Coronary artery (tissue), 2 donors: ENCODE measurements around the gene SLC16A13.
"Not testable (repeated sequence)": the region's sequence is repeated elsewhere in the genome, so short reads cannot be mapped to it uniquely, and the experiment has no call there.

Experiments
- DNase-seq: peaks from one replicate; pipeline ENCODE4 v3.0.0-alpha.2; 2017; ENCODE audit warnings: low spot score
- H3K27ac ChIP-seq, 2 donors: fragments of 200-600 bp; sonication (generic); one replicate each; pipeline ENCODE4 v1.5.1; 2016 to 2019
- H3K4me3 ChIP-seq: fragments of 200-600 bp; sonication (generic); 2 replicates; pipeline ENCODE4 v1.5.1; 2016; ENCODE audit warnings: mild to moderate bottlenecking, moderate library complexity
- TF ChIP-seq, protein P1 (sequence below): fragments of 200-600 bp; sonication (generic); IDR thresholded peaks from one replicate; pipeline ENCODE4 v1.5.1; 2019; ENCODE audit warnings: antibody characterized with exemption

Gene SLC16A13

DNA sequence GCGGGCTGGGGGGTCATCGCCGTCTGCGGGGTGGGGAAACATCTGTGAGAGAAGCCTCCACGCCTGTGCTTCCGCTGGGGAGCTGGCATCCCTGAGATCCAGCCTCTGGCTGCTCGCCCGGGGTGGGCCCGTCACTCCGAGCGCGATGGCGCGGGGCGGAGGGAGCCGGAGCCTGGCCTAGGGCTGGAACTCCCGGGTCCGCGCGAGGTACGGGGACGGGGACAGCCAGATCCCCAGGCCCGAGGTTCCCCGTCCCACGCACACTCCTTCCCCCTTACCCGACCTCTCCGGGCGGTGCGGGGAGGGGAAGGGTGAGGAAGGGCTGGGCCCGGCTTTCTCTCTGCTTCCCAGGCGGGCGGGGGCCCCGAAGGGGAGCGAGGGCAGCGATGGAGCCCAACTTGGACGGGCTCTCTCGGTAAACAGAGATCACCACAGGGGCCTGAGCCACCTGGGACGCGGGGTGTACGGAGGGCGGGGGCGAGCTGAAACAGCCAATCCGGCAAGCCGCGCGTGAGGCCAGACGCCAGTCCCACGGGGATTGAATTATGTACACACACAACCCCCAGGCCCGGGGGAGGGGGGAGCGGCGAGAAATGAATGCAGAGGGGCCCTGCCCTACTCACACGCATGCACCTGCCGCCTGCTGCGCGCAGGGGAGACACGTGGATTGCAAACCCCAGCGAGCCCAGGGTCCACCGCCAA is 7.8 kb downstream of the SLC16A13 start, which contains the start of gene SLC16A11:
SLC16A11 (minus strand) TSS at position 596 of the 702 bp plus-strand sequence; CDS start at position 17, 579 bp downstream.
- peak within 1 kb of the TSS; percentile 72 for H3K4me3 ChIP-seq
- no peak for DNase-seq
- TF ChIP-seq, protein P1, sequence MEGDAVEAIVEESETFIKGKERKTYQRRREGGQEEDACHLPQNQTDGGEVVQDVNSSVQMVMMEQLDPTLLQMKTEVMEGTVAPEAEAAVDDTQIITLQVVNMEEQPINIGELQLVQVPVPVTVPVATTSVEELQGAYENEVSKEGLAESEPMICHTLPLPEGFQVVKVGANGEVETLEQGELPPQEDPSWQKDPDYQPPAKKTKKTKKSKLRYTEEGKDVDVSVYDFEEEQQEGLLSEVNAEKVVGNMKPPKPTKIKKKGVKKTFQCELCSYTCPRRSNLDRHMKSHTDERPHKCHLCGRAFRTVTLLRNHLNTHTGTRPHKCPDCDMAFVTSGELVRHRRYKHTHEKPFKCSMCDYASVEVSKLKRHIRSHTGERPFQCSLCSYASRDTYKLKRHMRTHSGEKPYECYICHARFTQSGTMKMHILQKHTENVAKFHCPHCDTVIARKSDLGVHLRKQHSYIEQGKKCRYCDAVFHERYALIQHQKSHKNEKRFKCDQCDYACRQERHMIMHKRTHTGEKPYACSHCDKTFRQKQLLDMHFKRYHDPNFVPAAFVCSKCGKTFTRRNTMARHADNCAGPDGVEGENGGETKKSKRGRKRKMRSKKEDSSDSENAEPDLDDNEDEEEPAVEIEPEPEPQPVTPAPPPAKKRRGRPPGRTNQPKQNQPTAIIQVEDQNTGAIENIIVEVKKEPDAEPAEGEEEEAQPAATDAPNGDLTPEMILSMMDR = no peak
- H3K27ac ChIP-seq = peak within 1 kb of the TSS in 1 of 2 donors; percentile 5

DNA sequence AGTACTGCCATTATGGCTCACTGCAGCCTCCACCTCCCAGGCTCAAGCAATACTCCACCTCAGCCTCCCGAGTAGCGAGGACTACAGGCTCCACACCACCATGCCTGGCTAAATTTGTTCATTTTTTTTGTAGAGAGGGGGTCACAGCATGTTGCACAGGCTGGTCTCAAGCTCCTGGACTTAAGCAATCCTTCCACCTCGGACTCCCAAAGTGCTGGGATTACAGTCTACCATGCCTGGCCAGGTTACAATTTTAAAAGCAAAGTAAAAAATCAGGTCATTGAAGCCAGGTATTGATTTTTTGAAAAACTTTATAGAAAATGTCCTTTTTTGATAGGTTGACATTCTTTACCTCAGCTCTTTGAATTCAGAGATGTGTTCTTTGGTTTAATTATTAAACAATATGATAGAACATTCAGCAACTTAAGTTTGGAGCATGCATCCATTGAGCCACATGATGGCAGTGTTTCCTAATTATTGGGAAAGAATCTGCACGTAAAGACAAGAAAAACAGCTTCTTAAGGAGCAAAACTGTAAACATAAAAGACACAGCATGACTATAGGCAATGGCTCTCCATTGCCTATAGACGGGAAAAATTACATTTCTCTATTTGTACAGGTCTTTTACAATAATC is 9.8 kb downstream of the SLC16A13 start:
- TF ChIP-seq, protein P1 = peak; percentile 57
- peak overlapping the region; percentile 46 for H3K4me3 ChIP-seq
- no peak for DNase-seq
- H3K27ac ChIP-seq = no peak overlapping the region

DNA sequence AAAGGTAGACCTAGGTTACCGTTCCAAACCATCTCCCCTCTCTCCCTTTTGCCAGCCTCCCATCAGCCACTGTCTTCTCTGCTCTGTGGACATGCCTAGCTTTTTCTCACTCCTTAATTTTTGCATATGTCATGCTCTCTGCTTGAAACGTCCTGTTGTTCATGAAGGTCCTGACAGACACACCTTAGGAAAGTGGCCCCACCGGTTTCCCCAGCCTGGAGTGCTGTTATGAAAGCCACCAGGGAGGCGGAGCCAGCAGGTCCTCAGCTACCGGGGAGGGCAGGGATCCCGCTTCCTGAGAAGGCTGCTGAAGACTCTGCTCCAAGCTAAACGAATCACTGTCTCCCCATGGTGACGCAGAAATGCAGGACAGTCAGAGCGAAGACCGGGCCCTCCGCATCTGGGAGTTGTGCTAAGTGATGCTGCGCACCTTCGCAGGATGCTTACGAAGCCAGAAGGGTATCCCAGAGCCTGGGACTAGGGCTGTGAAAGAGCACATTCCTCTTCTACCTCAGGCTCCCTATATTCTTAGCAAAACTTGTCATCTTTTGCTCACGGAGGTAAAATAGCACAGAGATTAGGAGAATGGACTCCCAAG is 10.4 kb downstream of the SLC16A13 start:
- Histone ChIP-seq H3K4me3 (peak overlapping the region; percentile 46), H3K27ac (no peak overlapping the region)
- no peak for DNase-seq
- TF ChIP-seq, protein P1 = no peak

DNA sequence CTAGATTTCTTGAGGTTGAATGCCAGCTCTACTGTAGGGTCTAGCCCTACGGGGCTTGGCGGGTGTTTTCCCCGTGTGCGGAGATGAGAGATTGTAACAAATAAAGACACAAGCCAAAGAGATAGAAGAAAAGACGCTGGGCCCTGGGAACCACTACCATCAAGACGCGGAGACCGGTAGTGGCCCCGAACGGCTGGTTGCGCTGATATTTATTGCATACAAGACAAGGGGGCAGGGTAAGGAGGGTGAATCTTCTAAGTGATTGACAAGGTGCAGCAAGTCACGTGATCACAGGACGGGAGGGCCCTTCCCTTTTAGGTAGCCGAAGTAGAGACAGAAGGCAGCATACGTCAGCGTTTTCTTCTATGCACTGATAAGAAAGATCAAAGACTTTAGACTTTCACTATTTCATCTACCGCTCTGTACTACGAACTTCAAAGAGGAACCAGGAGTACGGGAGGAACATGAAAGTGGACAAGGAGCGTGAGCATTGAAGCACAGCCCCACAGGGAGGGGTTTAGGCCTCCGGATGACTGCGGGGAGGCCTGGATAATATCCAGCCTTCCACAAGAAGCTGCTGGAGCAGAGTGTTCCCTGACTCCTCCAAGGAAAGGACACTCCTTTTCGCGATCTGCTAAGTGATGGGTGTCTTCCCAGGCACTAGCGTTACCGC is 11.0 kb downstream of the SLC16A13 start:
- H3K4me3 ChIP-seq = peak overlapping the region; percentile 46
- H3K27ac ChIP-seq, DNase-seq: not testable (repeated sequence)

DNA sequence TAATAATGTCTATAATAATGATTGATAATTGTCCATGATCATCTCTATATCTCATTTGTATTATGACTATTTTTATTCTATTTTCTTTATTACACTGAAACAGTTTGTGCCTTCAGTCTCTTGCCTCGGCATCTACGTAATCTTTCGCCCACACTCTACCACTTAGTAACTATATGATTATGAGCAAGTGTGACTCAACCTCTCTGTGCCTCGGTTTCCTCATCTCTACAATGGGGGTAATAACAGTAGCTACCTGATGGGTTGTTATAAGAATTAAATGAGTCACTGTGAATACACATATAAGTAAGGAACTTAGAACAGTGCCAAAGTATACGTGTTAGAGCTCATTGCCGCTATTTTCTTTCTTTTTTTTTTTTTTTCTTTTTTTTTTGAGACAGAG is 11.8 kb downstream of the SLC16A13 start:
- TF ChIP-seq, protein P1 = no peak
- no peak for DNase-seq
- Histone ChIP-seq H3K27ac (no peak overlapping the region), H3K4me3 (no peak overlapping the region)

DNA sequence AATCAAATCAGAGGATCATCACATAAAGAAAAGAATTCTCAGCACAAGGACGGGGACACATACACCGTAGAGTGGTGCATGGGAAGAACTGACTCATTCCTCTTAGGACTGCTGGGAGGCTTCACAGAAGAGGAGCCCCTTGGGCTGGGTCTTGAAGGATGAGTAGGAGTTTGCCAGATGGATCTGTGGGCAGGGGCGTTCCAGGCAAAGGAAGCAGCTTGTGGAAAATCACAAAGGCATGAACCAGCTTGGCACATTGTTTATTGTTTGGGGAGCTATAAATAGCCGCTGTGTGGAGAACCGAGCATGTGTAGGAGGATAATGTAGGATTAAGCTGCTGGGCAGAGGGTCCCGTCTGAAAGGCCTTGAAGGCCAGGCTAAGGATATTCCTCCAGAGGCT is 13.2 kb downstream of the SLC16A13 start:
- Histone ChIP-seq H3K4me3 (no peak overlapping the region), H3K27ac (no peak overlapping the region)
- TF ChIP-seq, protein P1 = no peak
- no peak for DNase-seq

DNA sequence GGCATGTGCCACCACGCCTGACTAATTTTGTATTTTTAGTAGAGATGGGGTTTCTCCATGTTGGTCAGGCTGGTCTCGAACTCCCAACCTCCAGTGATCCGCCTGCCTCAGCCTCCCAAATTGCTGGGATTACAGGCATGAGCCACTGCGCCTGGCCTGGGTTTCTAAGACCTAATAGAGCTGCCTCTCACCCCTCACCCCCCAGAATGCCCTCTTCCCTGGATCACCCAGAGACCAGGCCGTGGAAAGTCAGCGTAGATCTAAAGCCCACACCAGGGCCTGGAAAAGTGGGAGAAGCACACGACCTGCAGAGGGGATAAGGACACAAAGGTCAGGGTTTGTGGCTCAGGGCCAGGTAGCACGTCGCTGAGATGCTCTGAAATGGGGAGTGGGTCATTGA is 14.8 kb downstream of the SLC16A13 start:
- not testable (repeated sequence) for DNase-seq, H3K27ac ChIP-seq, H3K4me3 ChIP-seq
